ENCODE measurements around the gene TMEM54.

Gene TMEM54

GRCh38 chr1:32871364-32872191 lies 29.6 kb downstream of the TMEM54 start:
- no peak for DNase-seq (ENCODE audit: low read depth in 1 of 2, low spot score in 1 of 2)
- Histone ChIP-seq H3K27ac (replicated peaks) (no peak overlapping the region), H3K4me3 (replicated peaks; ENCODE audit: insufficient read depth, low read length) (no peak overlapping the region), H3K27me3 (ENCODE audit: insufficient read depth, poor library complexity, severe bottlenecking) (peaks cover 36% of the 10 kb centered on the region)
- TF ChIP-seq CTCF (IDR thresholded peaks at IDR 0.05; ENCODE audit: insufficient read depth, low read length) (no peak), GABPA (IDR thresholded peaks at IDR 0.05; ENCODE audit: low read depth) (no peak), REST (IDR thresholded peaks at IDR 0.05; ENCODE audit: insufficient replicate concordance, low read depth) (no peak), POLR2AphosphoS5 (IDR thresholded peaks at IDR 0.05; ENCODE audit: low read depth) (no peak), SPI1 (IDR thresholded peaks at IDR 0.05; ENCODE audit: borderline replicate concordance, low read depth) (no peak)

- DNase-seq (ENCODE audit: low read depth in 1 of 2, low spot score in 1 of 2): no peak
- Histone ChIP-seq H3K27me3 (ENCODE audit: insufficient read depth, poor library complexity, severe bottlenecking) (peaks cover 36% of the 10 kb centered on the region), H3K27ac (replicated peaks) (no peak within 1 kb of the TSS), H3K4me3 (replicated peaks; ENCODE audit: insufficient read depth, low read length) (no peak within 1 kb of the TSS)
- no peak for TF ChIP-seq REST (IDR thresholded peaks at IDR 0.05; ENCODE audit: insufficient replicate concordance, low read depth)
- no peak for TF ChIP-seq SPI1 (IDR thresholded peaks at IDR 0.05; ENCODE audit: borderline replicate concordance, low read depth)
- TF ChIP-seq CTCF (IDR thresholded peaks at IDR 0.05; ENCODE audit: insufficient read depth, low read length): no peak
- TF ChIP-seq GABPA (IDR thresholded peaks at IDR 0.05; ENCODE audit: low read depth): no peak
- no peak for TF ChIP-seq POLR2AphosphoS5 (IDR thresholded peaks at IDR 0.05; ENCODE audit: low read depth)
Observed at GRCh38 chr1:32870615-32871363, 30.4 kb downstream of the TMEM54 start, which contains the start of gene FNDC5. Gene FNDC5, minus strand, starts transcription at chr1:32870912.

- no peak for DNase-seq (ENCODE audit: low read depth in 1 of 2, low spot score in 1 of 2)
- no peak overlapping the region for H3K4me3 ChIP-seq (replicated peaks; ENCODE audit: insufficient read depth, low read length)
- H3K27me3 ChIP-seq (ENCODE audit: insufficient read depth, poor library complexity, severe bottlenecking): peaks cover 36% of the 10 kb centered on the region
- H3K27ac ChIP-seq (replicated peaks): no peak overlapping the region
- no peak for TF ChIP-seq CTCF (IDR thresholded peaks at IDR 0.05; ENCODE audit: insufficient read depth, low read length)
- TF ChIP-seq SPI1 (IDR thresholded peaks at IDR 0.05; ENCODE audit: borderline replicate concordance, low read depth): no peak
- TF ChIP-seq POLR2AphosphoS5 (IDR thresholded peaks at IDR 0.05; ENCODE audit: low read depth): no peak
- TF ChIP-seq REST (IDR thresholded peaks at IDR 0.05; ENCODE audit: insufficient replicate concordance, low read depth): no peak
- no peak for TF ChIP-seq GABPA (IDR thresholded peaks at IDR 0.05; ENCODE audit: low read depth)
Observed at GRCh38 chr1:32869923-32870614, 31.1 kb downstream of the TMEM54 start.
